IPS-NIHi11 (cell line): ENCODE measurements around the gene TOP3B.
"Not testable (repeated sequence)": the region's sequence is repeated elsewhere in the genome, so short reads cannot be mapped to it uniquely, and the experiment has no call there.

Experiments used
- DNase-seq: peaks from one replicate; pipeline ENCODE4 v3.0.0; 2012; ENCODE audit warnings: mixed read lengths, low spot score

The TOP3B gene

DNA sequence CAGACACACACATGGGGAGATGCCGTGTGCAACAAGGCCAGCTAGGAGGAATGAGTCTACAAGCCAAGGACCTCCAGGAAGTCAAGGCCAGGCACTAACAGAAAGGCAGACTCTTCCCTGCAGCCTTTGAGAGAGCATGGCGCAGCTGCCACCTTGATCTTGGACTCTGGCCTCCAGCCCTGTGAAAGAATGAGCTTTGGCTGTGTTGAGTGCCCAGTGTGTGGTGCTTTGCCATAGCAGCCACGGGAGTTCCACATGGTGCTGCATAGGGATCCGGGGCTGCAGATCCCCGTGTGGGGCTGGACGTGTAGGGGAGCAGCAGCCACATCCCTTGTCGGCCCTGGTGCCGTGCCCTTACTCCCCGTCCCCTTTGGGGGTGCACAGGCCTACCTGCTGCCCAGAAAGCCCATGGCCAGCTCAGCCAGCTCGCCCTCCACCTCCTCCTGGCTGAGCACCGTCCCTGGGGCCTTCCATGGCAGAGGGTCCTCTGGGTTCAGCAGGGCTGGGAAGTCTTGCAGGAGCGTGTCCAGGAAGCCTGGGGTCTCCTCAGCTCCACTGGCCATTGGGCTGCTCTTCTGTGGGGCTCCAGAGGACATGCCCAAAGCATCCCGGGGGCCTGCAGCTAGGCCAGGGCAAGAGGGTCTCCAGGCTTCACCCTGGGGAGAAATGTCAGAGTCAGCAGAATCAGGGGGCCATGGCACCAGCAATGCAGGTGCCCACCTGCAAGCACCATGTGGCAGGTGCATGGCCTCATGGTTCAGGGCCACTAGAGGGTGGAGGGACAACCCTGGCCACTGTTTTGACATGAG lies 36.9 kb downstream of the TOP3B start:
- no peak for DNase-seq

DNA sequence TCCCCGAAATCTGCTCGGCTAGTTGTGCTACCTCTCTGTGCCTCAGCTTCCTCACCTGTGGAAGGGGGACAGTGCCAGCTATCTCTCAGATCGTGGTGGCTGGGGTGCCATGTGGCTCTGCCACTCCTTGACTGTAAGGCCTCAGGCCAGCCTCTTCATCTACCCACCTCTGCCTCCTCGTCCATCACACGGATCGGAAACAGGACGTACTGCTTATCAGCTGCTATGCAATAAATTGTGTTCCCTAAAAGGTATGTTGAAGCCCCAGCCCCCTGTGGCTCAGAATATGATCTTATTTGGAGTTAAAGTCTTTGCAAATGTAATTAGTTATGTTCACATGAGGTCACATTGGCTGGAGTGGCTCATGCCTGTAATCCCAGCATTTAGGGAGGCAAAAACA lies 37.7 kb downstream of the TOP3B start:
- DNase-seq, result no peak

DNA sequence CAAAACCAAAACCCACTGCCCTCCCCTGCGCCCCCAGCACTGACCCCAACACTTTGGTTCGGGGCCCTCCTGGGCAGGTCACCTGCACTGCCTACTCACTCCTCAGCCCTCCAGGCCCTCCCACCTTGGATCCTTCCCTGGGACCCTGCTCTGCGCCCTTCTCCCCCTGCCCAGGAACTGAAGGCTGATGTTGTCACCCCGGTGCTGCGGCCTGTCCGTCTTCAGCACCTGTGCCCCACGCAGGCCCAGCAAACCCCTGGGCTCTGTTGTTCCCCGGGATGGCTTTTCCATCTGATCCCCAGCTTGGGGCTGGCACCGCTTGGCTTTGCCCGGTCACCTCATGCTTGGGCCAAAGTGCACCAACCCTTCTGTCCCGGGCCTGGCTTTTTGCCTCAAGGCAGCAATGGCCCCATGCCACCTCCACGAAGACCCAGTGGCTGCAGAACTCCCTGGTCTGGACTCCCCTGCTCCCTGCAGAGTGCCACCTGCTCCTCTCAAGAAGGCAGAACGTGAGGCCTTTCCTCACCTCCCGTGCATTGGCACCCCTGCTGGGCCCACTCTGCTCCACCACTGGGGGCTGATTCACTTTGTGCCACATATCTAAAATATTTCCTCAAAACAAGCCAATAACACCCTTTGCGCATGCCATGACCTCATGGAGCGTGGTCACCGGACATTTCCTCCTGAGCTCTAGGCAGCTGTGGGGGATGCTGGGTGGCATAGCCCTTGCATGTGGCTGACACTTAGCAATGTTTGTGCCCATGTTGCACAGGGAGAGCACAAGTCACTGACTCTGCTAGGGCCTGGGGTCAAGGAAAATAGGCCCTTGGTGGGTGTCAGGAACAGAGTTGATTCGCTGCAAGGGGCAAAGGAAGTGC lies 38.8 kb downstream of the TOP3B start:
- DNase-seq, result no peak

- no peak for DNase-seq
Observed at GRCh38 chr22:21942407-21943343, 39.9 kb downstream of the TOP3B start.

GRCh38 chr22:21941921-21942320 lies 40.7 kb downstream of the TOP3B start:
- DNase-seq, result no peak

DNA sequence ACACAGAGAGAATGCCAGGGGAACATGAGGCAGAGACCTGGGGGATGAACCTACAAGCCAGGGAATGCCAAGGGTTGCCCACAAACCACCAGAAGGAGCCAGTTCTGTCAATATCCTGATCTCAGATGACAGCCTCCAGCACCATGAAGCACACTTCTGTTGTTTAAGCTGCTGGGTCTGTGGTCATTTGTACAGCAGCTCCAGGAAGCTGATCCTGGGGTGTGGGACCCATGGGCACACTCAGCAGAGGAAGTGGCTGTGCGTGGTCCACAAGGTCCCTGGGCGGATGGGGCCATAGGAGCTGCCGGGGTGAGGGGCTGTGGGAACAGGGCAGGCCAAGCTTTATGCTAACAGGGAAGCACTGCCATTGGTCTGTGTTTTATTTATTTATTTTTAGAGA lies 42.1 kb downstream of the TOP3B start:
- no peak for DNase-seq

GRCh38 chr22:21939935-21940334 lies 42.7 kb downstream of the TOP3B start:
- DNase-seq, result not testable (repeated sequence)

DNA sequence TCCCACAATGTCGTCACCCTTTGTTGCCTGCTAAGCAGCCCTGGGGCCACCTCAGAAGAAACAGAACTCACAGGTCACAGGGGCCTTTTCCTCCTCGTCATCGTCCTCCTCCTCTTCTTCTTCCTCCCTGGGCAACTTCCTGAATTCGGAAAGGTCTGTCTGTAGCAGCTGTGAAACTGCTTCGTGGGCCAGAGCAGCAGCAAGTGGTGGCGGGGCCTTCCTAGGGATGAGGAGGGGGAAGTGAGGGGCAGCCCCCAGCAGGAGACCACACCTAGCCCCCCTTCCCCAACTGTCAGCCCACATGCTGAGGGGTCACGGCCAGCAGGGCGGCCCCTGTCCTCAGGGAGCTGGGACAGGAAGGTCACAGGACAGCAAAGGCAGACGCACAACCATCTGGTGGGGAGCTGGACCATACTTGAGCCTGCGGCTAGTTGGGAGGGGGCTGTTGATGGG lies 43.1 kb downstream of the TOP3B start:
- no peak for DNase-seq

DNA sequence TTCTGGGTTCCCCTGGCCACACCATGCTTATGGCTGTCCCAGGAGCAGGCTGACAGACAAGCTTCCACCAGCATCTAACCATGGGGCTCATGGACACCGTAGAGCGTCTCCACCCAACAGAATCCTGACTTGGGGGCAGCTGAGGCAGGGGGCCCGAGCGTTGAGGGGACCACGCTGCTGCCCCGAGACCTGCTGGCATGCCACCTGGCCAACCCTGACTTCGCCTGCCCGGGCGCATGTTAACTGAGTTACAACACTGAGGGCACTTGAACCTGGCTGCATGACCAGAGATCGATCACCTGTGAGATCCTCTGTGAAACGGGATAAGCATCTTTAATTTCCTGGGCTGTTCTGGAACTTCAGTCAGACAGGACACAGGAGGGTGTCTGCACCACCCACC lies 43.7 kb downstream of the TOP3B start:
- DNase-seq, result no peak

DNA sequence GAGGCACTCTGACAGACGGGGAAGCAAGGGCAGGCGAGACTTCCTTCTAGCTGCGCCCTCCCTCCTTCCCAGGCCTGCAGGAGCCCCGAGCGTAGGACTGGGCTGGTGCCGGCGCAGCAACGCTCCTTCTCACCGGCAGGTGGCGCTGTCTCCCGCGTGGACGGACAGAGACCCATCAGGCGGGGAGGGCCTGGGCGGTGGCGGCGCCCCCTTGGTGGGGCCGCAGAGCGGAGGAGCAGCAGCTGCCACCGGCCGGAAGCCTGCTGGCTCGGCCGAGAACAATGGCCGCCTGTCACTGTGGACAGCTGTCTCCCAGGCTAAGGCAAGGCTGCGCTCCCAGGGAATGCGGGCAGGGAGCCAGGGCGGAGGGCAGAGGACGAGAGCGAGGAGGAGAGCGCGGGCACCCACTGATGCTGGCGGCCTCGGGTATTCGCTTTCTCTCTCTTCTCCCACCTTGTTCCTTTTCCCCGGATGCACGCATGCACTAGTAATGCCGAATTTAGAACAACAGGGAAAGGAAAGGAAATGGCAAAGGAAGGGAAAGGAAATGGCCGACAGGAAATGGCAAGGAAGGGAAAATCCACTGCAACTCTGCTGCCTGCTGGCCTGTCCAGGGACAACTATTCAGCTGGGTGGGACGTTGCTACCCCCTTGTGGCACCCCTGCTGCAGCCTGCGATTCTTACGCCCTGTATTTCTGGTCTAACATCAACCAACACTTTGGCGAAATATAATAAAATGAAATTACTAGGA lies 44.3 kb downstream of the TOP3B start:
- DNase-seq, result peak; percentile 96

- DNase-seq, result no peak
Observed at GRCh38 chr22:21937821-21938070, 44.8 kb downstream of the TOP3B start.

DNA sequence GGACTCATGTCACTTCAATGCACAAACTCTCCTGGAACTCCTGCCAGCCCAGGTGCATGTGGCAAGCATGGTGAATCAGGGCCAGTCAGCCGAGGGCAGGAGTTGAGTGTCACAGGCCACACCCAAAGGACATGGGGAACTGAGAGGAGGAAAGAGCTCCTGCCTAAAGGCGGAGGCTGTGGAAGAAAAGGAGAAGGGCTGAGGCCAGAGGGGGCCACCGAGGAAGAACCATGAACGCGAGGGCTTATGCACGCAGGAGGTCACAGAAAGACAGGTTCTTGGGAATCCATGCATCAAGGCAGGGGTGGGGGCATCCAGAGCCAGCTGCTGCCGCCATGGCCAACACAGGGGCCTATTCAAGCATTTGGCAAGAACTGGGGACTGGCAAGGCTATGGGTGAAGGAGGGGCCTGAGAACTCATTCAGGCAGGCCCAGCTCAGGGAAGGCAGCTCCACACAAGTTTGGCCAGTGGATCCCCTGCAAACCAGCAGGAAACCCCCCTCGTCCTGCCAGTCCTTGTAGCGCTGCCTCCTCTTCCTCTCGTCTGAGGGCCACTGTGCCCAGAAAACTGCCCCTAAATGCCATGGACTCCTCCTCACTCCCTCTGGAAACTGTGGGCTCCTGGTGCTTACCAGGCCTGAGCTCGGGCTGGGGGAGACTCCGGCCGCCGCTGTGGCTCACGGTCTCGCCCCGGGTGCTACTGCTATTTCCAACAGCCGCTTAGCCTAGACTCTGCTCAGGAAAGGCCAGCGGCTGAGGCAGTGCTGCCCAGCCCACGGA lies 45.4 kb downstream of the TOP3B start:
- DNase-seq, result no peak

DNA sequence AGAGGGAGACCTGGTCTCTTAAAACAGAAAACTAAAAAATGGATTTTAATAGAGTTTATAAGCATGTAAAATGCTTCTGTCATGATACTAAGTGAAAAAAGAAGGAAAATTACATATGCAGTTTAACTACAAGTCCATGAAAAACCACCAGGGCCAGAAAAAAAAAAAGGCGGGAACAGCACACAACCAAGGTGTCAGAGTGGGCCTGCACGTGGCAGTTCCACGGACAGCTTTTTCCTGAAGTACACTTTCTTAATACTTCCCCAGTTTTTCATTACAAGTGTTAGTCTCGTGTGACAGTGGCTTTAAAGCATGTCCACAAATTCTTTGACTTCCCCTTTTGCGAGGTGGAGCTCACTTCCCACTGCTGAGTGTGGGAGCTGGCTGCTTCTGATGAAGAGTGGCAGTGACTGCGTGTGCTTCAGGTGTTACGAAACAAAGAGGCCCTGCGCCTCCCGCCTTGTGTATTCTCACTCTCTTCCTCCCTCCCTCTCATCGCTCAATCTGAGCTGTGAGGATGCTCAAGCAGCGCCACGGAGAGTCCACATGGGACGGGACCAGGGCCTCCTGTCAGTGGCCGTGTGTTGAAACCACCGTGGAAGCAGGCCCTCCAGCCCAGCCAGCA lies 46.3 kb downstream of the TOP3B start:
- no peak for DNase-seq

DNA sequence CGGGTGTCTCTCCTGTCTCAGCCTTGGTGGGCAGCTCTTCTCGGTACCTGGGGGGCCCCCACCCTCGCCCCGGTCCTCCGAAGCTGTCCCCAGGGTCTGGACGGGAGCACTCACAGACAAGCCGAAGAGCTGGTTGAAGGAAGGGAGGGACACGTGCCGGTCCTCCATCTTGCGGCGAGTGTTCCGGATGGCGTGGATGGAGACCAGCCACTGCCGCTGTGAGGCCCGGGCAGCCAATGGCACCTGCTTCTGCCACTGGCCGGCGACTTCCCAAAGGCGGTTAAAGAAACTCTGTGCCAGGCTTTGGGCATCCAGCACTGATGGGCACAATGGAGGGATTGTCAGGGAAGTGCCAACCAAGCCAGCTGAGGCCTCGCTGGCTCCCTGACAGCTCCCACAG lies 48.7 kb downstream of the TOP3B start:
- no peak for DNase-seq

DNA sequence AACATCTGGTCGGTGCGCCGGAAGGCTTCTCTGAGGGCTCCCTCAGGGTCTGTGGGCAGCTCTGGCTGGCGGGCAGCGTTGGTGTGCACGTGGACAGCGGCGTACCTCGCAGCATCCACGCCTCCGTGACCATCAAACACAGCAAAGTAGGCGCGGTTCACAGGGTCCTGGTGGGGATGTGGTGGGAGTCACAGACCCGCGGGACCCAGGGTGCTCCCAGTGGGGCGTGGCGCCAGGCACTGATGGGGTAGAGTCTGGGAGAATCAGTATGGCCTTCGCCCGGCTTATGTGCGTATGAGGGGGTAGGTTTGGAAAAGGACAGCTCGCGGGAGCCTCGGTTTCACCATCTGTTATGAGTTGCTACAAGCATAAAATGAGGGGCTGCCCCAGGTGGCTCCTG lies 49.2 kb downstream of the TOP3B start:
- no peak for DNase-seq

DNA sequence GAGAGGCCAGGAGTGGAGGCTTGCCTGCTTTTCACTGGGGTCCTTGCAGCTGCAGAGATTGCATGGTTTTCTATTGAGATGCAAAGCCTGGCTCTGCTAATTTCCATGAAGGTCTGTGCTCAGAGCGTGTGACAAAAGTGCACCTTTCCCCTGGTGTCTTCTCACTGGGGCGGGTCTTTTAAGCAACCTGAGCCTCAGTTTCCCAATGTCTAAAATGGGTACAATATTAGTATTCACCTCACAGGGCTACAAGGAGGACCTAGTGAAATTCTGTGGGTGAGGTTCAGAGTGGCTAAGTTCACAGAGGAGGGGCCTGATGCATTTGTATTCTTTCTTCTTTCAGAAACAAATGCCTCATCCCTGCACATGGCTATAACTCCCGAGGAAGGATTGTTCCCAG lies 50.2 kb downstream of the TOP3B start:
- no peak for DNase-seq

DNA sequence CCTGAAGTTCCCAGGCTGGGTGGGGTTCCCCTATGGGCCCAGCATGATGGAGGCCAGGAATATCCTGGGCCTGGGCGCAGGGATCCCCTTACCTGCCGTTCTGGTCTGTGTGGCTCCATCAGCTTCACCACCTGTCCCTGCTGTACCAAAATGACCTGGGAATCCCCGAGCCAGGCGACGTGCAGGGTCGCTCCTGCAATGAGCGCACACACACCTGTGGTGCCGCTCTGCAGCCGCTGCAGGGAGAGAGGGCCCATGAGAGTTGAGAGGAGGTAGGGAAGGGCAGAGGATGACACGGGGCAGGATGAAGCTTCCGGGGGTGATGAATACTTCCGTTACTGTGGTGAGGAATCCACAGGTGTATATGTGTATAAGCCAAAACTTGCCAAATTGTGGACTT lies 51.5 kb downstream of the TOP3B start:
- no peak for DNase-seq

- DNase-seq, result no peak
Observed at GRCh38 chr22:21929253-21929652, 53.3 kb downstream of the TOP3B start.

DNA sequence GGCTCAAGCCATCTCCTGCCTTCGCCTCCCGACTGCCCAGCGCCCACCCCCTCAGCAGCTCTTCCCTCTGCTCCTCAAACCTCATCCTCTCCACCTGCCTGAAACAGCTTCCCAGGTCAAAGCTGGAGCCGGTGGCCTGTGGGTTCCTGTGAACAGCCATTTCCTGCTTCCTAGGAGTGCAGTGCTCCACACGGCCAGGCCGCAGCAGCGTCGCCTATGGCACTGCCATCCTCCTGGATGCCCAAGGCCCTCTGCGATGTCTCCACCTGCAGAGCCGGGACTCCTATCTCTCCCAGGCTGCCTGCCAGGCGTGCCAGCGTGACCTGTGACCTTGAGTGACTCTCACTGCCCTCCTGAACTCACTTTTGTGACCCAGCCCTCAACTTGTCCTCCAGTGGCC lies 54.5 kb downstream of the TOP3B start:
- no peak for DNase-seq

- DNase-seq, result peak; percentile 39
Observed at GRCh38 chr22:21927174-21927823, 55.3 kb downstream of the TOP3B start.
